Suppressor macrophage (primary cell): ENCODE measurements around the gene ZC3H12C.
"Not testable (repeated sequence)": the region's sequence is repeated elsewhere in the genome, so short reads cannot be mapped to it uniquely, and the experiment has no call there.

ENCODE experiments used
- DNase-seq, 4 experiments: peaks; one replicate each; pipeline ENCODE4 v3.0.0-alpha.2; 2020 to 2022
- total RNA-seq, 17 experiments: gene quantifications; one replicate each; lab custom pipeline; 2026; ENCODE audit warnings: mixed read lengths in 6 of 17, inconsistent platforms in 3 of 17; lab: John Stamatoyannopoulos, UW

Gene ZC3H12C
- total RNA-seq: 73.3 to 1,218 (median 160) reads per million in 17 experiments

GRCh38 chr11:110092515-110093406, at the start of gene ZC3H12C:
TSS of gene ZC3H12C (plus strand) at chr11:110093392. CDS start at chr11:110093412, 20 bp downstream.
- DNase-seq: peak; percentile 84 to 93 (median 91)

GRCh38 chr11:110044226-110044968, 48.8 kb upstream of the ZC3H12C start:
- DNase-seq: no peak

DNA sequence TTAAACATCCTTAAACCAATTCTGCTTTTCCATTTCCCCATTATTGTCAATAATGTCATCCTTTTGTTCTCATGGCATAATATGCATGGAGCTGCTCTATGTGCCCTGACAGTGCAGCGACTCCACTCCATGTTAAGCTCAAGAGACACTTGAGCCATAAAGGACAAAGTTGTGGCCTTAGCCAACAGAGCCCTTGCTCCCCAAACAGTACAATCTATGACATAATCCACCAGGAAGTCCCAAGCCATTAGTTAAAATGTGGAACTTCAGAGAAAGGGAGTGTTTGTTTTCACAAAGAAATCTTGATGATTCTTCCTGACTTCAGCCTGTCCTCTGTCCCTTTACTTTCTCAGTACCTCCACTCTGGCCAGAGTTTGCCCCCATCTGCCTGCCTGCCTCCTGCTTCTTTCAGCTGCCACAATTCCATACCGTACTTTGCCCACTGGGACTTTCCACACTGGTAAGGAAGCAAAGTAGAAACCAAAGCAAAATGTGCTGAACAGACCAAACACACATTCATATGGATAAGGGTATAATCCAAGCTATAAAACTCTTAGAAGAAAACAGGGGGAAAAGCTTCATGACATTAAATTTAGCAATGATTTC, 46.3 kb upstream of the ZC3H12C start:
- peak; percentile 13 to 57 (median 46) for DNase-seq

DNA sequence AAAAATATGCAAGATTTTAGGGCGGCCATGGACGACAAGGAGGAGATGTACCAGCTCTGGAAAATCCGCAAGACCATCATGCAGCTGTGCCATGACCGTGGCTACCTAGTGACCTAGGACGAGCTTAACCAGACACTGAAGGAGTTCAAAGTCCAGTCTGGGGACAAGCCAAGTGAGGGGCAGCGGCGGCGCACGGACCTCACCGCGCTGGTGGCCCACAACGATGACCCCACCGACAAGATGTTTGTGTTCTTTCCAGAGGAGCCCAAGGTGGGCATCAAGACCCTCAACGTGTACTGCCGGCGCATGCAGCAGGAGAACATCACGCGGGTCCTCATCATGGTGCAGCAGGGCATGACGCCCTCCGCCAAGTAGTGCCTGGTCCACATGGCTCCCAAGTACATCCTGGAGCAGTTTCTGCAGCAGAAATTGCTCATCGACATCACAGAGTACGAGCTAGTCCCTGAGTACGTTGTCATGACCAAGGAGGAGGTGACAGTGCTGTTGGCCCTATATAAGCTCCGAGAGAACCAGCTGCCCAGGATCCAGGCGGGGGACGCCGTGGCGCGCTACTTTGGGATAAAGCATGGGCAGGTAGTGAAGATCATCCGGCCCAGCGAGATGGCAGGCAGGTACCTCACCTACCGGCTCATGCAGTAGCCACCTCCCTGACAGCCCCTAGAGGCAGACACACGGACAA, 43.5 kb upstream of the ZC3H12C start:
- no peak for DNase-seq

DNA sequence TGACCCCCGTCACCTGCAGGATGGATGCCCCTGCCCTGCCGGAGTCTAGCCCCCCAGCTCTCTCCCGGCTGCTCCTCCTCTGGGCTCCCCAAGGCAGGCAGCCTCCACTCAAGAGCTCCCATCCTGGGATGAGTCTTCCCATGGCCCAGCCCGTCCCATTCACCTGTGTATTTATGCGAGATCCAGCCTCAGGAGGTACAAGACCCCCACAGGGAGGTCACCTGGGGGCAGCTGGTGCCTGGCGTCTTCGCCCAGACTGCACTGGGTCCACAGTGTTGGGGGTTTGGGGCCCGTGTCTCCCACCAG, 43.0 kb upstream of the ZC3H12C start:
- no peak for DNase-seq

DNA sequence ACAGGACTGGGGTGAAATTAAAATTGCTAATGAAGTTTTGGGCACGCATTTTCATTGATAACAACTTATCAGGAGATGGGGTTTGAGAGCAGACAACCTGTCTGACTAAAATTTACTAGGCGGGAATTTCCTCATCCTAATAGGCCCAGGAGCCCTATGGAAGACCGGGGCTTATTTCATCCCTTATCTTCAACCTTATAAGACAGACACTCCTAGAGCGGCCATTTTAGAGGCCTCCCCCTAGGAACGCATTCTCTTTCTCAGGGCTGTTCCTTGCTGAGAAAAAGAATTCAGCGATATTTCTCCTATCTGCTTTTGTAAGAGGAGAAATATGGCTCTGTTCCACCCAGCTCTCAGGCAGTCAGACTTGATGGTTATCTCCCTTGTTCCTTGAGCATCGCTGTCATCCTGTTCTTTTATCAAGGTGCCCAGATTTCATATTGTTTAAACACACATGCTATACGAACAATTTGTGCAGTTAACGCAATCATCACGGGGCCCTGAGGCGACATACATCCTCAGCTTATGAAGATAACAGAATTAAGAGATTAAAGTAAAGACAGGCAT, 39.3 kb upstream of the ZC3H12C start:
- DNase-seq: peak in 1 of 4 experiments; percentile 21

GRCh38 chr11:110056956-110057355, 36.2 kb upstream of the ZC3H12C start:
- DNase-seq: no peak

- no peak for DNase-seq
Measured at GRCh38 chr11:110059706-110060463, 33.3 kb upstream of the ZC3H12C start.

GRCh38 chr11:110061296-110061695, 31.9 kb upstream of the ZC3H12C start:
- DNase-seq: no peak

- no peak for DNase-seq
Measured at GRCh38 chr11:110062247-110062646, 30.9 kb upstream of the ZC3H12C start.

GRCh38 chr11:110065189-110065588, 28.0 kb upstream of the ZC3H12C start:
- no peak for DNase-seq

- DNase-seq: not testable (repeated sequence)
Measured at GRCh38 chr11:110068001-110068400, 25.2 kb upstream of the ZC3H12C start.

DNA sequence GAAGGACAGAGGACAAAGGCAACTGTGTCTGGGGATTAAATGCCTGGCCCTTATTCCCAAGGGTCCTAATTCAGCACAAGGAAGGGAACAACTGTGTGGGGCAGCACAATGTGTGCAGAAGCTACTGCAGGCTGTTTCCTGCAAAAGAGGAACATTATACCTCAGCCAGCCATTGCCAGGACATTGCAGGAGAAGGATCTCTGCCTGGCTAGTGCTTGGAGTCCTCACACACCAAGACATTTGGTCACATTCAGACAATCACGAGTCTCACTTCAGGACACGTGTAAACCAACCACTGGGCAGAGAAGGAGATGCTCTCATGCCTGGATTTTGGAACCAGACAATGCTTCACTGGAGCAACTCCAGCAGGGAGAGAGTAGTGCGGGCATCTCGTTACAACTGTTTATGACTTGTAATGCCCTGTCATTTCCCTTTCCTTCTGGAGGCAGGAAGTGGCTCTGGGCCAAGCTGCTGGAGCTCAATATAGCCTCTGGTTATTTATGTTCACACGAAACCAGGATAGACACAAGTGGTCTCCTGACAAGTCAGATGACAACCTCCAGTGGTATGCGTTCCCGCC, 23.9 kb upstream of the ZC3H12C start:
- DNase-seq: peak; percentile 76 to 93 (median 86)

DNA sequence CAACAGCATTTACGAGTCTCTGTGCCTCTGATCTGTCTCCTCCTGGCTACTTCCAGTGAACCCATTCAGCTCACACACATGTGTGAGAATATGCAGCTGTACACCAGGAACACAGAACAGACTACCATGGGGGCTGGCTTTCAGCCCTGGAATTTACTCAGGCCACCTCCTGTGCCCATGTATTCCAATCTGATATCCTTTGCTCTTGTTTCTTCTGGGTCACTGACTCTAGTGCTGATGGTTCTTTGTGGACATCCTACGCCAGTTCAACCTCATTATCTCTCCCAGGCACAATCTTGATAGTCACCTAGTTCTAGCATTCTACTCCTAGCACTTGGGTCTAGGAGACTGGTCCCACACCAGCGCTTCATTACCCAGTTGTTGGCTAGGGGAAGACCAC, 23.0 kb upstream of the ZC3H12C start:
- DNase-seq: no peak

DNA sequence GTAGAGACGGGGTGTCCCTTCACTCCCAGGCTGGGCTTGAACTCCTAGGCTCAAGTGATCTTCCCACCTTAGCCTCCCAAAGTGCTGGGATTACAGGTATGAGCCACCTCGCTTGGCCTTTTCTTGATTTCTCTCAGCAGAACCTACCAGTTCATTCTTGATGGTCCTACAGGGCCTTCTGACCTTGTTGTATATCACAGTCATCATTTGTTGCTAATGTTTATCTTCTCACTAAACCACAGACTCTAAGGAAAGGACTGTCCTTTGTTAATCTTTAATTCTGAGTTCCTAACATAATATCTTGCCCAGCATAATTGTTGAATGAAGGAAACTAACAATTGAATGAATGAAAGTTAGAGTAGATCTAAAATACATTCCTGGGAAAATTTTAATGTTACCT, 22.0 kb upstream of the ZC3H12C start:
- no peak for DNase-seq

- DNase-seq: peak; percentile 25 to 68 (median 48)
Measured at GRCh38 chr11:110072930-110073329, 20.3 kb upstream of the ZC3H12C start.

DNA sequence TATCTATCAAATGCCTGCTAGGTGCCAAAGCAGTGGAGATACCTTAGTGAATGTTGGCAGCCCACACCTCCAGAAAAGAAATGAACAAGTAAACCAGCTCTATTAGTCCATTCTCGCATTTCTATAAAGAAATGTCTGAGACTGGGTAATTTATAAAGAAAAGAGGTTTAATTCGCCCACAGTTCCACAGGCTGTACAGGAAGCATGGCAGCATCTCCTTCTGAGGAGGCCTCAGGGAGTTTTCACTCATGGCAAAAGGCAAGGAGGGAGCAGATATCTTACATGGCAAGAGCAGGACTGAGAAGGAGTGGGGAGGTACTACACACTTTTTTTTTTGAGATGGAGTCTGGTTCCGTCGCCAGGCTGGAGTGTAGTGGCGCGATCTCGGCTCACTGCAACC, 18.7 kb upstream of the ZC3H12C start:
- DNase-seq: no peak

DNA sequence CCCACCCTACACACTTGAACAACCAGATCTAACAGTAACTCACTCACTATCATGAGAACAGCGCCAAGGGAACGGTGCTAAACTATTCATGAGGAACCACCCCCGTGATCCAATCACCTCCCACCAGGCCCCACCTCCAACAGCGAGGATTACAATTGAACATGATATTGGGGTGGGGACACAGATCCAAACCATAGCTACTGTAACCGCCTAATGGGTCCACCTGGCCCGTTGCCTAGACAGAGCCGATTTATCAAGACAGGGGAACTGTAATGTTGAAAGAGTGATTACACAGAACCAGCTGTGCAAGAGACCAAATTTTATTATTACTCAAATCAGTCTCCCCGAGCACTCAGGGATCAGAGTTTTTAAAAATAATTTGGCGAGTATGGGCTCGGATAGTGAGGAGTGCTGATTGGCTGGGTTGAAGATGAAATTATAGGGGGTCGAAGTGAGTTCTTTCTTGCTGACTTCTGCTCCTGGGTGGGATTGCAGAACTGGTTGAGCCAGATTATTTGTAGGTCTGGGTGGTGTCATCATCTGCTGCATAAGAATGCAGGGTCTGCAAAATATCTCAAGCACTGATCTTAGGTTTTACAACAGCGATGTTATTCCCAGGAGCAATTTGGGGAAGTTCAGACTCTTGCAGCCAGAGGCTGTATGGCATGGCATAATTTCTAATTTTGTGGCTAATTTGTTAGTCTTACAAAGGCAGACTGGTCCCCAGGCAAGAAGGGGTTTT, 17.9 kb upstream of the ZC3H12C start:
- peak; percentile 60 to 85 (median 70) for DNase-seq

- no peak for DNase-seq
Measured at GRCh38 chr11:110075847-110076208, 17.4 kb upstream of the ZC3H12C start.

DNA sequence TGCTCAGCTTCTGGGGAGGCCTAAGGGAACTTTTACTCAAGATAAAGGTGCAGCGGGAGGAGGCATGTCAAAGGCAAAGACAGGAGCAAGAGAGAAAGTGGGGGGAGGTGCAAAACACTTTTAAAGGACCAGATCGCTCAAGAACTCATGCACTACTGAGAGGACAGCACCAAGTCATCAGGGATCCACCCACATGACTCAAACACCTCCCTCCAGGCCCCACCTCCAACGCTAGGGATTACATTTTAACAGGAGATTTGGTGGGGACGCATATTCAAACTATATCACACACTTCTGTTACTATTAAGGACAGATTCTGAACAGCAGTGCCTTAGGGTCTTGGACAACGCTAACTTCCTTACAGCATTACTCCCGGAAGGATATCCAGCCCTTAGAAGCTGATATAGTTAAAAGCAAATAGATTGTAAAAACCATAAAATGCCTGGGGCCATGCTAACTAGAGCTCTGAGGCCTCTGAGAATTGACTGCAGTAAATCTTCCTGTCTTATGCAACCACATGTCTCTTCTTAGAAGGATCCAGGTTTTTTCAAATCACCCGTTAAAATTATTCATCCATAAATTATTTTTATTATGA, 16.7 kb upstream of the ZC3H12C start:
- no peak for DNase-seq
